ENCODE data around the gene TMC5. TPM values are rescaled to one million over a fixed set of nuclear protein-coding genes. Genes with fewer than 3 reads are reported as not detected.

Gene TMC5
- total and polyA plus RNA-seq, 2 of the 8 experiments (the other 6 are each of a cell fraction or from before 2014, with no cell fraction given): 1.6 to 1.8 TPM

GRCh38 chr16:19424478-19424877 is 6.8 kb downstream of the TMC5 start (continued):
- TF ChIP-seq RAD21 (IDR thresholded peaks at IDR 0.05 in 1 of 2, conservative IDR thresholded peaks at IDR 0.05 in 1 of 2; ENCODE audit: low read depth in 2 of 2, low read length in 2 of 2) (no peak), GABPA (IDR thresholded peaks at IDR 0.05; ENCODE audit: borderline replicate concordance, insufficient read depth, low read length) (no peak), CREB1 (IDR thresholded peaks at IDR 0.05) (no peak), EP300 (IDR thresholded peaks at IDR 0.05; ENCODE audit: borderline replicate concordance in 1 of 2, low read depth in 2 of 2, low read length in 2 of 2) (no peak)
